Smooth muscle cell of the brain vasculature (primary cell): ENCODE measurements around the gene B4GALT1.
"Not testable (repeated sequence)": the region's sequence is repeated elsewhere in the genome, so short reads cannot be mapped to it uniquely, and the experiment has no call there.

ENCODE experiments used
- DNase-seq: peaks from one replicate; pipeline ENCODE4 v3.0.0-alpha.2; 2012; ENCODE audit warnings: low read depth, low spot score

Gene B4GALT1

DNA sequence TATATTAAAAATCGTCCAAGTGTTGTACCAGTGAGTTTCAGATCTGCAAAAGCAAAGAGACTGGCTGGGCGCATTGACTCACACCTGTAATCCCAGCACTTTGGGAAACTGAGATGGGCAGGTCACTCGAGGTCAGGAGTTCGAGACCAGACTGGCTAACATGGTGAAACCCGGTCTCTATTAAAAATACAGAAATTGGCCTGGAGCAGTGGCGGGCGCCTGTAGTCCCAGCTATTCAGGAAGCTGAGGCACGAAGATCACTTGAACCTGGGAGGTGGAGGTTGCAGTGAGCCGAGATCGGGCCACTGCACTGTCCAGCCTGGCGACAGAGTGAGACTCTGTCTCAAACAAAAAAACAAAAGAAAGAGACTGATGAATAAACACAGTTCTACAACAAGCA lies 18.3 kb upstream of the B4GALT1 start:
- DNase-seq = no peak

DNA sequence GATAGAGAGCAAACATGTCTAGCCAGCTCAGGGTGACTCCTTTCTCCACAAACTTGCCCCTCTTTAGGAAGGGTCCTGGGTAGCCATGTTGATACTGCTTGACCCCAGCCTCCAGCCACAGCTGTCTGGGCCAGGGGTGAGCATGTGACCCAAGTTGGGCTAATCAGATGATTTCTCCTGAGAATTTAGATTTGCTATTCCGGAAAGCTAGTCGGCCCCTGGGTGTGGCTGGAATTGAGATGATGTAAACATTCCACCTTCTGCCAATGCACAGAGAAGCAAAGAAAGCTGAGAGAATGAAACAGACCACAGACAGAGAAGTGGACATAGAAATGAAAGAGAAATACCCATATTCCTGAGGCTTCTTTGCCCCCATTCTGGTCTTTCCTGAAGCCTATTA lies 17.8 kb upstream of the B4GALT1 start:
- DNase-seq = no peak

DNA sequence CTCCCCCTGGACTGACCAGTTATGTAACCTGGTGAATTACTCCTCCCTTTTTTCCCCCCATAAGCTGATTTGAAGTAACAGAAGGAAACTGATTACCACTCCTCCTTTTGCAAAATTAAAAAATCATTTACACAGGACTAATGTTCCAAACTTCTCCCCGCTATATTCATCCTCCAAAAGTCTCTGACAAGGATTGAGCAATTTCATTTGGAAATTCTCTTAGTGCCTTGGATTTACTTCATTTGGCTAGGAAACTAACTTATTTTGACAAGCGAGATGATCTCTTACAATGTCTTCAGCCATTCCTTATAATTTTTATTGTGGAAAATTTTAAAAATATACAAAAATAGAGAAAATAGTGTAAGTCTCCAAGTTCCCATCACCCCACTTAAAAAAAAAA lies 15.4 kb upstream of the B4GALT1 start:
- DNase-seq = no peak

DNA sequence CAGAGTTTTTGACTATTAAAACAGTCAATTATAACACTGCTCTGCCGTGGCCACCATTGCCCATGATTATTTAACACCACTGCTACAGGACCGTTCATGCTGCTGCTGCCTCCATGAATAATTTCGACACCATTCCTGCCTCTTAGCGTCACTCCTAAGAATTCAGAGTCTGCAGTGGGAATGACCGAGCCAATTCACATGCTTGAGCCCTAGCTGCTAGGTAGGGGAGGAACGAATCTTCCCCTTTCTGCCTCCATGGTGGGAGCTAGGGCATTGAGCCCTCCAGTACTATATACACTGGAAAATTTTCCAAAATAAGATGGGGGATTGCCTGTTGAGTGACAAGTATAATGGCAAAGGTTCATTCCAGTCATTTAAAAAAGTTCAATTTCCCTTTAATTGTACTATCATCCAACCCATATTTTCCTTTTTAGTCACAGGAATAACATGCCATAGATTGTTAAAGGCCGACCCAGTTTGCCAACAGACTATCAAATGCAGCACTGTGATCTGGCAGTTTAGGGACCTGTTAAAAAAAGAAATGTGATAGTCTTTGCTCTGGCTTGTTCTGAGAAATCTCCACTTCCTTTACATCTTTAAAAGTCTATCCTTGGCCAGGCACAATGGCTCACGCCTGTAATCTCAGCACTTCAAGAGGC lies 13.5 kb upstream of the B4GALT1 start:
- DNase-seq = no peak

DNA sequence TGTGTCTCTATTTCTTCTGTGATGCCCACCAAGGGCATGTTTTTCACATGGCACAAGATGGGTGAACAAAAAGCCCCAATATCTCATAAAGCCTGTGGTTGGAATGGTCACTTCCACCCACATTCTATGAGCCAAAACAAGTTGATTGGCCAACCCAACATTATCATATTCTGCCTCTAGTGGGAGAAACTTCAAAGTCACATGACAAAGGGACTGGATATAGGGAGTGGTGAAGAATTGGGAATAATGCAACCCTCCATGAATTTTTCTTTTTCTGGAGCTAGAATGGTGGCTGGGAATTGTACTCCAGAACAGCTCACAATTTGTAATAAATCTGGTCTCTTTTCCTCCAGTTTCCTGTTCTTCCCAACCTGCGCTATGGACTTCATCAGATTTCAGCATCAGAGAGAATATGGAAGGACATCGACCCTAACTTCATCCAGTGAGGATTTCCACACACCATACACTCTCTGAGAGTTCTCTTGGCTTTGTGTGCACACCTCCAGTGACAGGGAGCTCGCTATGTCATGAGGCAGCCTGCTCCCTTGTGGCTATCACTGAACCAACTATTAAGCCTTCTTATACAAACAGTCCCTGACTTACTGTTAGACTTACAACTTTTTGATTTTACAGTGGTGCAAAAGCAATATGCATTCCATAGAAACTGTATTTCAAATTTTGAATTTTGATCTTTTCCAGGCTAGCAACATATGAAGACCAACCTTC lies 12.0 kb upstream of the B4GALT1 start:
- DNase-seq = no peak

DNA sequence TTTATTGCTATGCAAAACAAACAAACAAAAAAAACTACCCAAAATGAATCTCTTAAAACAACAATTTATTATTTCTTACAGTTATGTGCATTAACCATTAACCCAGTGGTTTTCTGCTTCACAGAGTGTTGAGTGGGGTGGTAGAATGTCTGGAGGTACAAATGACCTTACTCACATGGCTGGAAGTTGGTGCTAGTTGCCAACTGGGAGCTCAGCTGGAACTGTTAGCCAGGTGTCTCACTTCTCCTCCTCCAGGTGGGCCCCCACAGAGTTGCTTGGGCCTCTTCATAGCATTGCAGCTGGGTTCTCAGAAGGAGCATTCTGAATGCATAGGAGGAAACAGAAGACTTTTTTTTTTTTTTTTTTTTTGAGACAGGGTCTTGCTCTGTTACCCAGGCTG lies 10.5 kb upstream of the B4GALT1 start:
- DNase-seq = no peak

DNA sequence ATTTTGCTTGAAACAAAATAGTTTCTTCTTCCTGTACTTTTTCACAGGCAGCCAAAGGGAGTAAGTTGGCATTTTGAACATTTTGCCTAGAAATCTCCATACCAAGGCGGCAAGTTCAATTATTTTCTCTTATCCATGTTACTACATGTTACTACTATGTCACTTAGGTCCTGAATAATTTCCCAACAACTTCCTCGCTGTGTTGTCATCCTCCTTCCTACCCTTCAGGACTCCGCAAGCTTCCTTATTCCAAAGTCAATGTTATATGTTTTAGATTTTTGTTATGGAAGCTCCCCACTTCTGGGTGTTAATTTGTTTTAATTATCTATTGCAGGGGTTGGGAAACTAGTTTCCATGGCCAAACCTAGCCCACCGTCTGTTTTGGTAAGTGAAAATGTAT lies 9.9 kb upstream of the B4GALT1 start:
- no peak for DNase-seq

DNA sequence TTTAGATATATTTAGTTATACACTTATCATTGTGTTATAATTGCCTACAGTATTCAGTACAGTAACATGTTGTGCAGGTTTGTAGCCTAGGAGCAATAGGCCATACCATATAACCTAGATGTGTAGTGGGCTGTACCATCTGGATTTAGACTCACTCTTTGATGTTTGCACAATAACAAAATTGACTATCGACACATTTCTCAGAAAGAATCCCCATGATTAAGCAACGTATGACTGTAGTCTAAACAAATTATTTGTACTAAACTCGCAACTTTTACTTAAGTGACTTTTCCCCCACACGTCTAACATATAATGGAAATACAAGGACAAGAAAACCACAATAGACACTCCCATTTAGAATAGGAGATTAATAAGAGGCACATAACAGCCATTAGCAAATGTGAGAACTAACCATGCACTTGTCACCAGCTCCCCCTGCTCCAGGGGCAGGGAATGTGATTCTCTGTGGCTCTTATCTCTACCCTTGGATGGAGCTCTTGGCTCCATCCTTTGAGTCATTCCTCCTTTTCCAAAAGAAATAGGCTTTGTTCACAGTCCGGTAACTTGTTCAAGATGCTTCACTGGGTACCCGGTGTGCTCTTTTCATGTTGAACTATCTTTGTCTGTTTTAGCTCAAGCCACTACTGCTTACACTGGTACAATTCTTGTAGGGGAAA lies 8.7 kb upstream of the B4GALT1 start:
- DNase-seq = no peak

DNA sequence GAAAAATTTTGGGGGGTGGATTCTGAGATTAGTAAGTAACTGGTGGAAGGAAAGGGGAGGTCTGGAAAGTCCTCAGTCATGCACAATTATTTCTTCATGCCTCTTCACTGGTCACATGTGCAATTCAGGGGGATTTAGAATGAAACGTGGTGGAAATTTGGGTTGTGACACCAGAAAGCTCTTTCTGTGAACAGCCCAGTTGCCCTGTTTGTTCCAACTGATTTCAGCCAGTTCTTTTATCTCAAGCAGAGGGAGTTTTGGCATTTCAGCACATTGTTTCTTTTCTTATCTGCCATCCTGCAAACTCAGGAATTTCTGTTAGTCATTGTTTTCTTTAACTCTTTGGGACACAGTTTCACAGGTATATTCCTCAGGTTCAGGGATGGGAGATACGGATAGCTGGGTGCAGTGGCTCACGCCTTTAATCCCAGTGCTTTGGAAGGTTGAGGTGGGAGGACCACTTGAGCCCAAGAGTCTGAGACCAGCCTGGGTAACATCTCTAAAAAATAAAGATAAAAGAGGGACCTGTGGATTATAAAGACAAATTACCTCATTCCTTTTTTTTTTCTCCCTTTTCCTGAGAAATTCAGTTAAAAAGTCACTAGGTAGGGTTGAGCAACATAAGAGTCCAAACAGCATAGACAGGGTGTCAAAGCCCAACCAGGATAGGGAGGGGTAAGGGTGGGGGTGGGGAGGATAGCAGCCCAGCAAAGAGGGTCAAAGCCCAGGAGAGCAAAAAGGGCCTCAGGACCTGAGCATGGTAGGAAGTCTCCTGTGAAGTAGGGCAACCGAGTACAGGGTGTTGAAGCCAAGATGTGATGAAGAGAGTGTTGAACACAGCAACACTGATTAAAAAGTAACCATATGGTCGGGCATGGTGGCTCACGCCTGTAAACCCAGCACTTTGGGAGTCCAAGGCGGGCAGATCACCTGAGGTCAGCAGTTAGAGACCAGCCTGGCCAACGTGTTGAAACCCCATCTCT lies 5.4 kb upstream of the B4GALT1 start:
- no peak for DNase-seq

DNA sequence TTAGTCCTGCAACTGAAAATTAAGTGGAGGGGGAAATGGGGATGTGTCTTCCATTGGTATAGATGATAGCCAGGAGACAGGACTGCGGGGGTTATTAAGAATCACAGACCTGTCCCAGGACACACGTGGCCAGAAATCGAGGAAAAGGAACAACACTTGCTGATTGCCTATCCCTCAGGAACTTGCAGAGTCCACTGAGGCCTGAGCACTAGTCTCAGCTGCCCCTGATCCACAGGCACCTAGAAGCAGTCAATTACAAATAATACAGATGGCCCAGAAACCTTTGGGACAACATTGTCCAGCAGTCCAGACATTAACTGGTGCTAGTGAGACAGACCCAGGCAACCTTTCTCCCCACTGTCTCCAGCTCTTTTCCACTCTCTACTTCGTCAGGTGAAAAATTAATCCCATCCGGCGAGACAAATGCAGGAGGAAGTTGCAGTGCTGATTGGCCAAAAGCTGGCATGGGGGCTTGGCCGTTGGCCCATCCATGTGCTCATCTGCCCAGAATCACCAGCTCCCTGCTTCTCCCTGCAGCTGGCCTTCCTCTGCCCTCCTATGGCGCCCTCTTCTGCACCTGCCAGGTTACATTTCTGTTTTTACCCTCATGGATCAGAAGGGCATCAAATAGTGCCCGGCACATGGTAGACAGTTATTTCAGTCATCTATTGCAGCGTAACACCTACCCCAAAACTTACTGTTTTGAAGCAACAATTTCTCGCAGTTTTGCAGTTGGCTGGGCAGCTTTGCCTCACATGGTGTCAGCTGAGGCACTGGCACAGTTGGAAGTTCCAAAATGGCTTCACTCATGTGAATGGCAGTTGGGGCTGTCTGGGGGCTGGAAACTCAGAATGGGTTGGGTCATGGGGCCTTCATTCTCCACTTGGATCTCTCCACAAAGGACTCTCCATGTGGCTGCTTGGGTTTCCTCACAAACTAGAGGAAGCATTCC lies 3.6 kb upstream of the B4GALT1 start:
- DNase-seq = no peak

DNA sequence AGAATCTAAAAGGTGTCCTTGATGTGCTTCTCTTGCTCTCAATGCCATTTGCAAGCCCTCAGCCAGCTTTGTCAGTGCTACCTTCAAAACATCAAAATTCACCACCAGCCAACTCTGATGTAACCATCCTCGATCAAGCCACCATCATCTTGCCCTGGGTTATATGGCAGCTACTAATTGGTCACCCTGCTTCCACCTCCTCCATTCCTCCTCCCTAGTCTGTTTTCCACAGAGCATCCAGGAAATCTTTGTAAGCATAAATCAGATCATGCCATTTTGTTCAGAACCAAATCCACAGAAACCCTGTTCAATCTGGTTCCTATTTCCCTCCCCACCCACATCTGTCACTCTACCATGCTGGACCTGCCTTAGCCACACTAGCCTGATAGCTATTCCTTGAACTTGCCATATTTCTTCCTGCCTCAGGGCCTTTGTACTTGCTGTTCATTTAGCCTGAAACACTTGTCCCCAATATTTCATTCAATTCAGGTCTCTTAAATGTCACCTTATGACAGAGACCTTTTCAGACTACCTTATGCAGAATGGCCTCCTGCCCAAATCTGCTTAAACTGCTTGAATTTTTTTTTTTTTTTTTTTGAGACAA lies 1.9 kb upstream of the B4GALT1 start:
- DNase-seq = no peak

DNA sequence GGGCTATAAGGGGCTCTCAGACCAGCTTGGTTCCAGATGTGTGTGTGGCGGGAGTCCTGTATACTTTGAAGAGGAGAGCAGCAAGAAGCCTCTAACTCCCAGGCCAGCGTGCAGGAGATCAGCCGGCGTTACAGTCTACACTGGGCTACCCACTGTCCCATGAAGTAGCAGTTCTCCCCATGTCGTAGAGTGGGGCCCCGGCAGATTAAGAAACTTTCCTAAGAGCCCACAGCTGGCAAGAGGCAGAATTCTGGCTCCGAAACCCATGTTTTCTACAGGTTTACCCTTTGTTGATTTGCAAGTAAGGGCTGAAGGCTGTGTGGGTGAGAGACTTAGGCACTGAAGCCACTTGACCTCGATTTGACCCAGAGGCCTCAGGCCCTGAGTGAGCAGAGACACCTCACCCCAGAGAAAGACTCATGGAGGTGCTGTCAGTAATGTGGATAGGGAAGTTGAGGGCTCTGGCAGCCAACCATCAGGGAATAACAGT lies 881 bp upstream of the B4GALT1 start:
- DNase-seq = no peak

DNA sequence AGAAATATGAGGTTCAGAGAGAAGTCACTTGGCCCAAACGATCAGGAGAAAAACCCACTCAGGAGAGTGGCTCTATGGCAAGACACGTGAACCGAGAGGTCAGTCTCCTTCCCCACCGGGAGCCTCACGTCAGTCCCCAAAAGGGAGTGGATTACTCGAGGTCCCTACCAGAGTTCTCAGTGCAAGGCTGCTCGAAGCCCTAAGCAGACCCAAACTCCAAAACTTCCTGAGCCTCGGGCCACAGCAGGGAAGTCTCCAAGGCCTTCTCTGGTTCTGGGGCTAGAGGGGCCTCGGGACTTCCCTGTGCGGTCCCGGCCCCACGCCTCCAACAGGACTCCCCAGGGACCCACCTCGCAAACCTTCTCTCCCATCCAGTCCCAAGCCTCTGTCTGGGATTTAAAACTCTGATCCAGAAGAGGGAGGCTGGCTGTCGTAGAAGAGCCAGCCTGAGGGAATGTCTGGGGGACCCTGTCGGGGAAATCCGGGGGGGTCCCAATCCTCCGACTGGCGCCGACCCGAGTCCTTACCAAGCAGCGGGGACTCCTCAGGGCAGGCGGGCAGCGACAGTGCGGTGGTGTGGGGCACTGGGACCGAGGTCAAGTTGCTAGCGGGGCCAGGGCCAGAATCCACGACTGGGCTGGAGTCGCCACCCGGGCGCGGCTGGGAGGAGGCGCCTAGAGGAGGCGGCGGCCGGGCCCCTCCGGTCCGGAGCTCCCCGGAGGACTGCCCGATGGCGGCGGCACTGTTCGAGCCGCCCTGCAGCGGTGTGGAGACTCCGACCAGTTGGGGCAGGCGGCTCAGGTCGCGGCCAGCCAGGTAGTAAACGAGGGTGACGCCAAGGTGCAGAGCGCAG lies 679 bp downstream of the B4GALT1 start:
- DNase-seq = no peak

DNA sequence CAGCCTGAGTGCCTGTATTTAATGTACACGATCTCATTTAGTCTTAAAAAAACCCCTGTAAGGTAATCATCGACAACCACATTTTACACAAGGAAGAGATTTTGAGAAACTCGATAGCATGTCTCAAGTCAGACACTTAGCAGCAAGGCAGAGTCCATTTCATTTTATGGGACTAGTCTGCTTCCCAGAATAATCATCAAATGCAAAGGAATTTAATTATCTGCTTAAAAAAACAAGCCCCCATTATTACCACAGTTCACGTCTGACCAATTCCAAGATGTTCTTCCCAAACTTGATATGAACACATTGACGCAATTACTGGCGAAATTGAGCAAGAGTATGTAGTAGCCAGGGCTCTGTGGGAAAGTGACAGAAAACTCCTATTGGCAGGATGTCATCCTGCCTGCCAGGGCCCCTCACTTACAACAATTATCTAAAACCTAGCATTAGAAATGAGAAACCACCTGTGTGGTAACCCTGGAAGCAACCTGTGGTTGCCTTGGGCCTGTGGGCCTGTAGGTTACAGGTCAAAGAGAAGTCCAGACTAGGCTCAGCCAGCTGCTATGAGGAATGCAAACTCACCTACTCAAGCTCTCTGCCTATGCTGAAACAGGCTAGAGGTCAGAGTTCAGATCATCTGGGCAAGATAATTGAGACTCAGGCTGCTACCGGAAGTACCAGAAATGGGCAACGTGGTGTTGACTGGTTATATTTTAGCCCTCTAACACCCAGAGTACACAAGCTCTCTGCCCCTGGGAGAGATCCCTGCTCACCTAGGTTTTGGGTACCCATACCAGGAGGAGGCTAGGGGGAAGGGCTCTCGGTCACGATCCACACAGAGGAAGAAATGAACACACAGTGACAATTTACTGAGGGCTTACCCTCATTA lies 1.6 kb downstream of the B4GALT1 start:
- no peak for DNase-seq

DNA sequence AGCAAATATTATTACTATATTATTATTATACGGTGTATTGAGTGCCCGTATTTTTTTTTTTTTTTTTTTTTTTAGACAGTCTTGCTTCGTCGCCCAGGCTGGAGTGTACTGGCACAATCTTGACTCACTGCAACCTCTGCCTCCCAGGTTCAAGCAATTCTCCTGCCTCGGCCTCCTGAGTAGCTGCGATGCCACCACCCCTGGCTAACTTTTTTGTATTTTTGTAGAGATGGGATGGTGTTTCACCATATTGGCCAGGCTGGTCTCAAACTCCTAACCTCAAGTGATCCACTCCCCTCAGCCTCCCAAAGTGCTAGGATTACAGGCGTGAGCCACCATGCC lies 2.2 kb downstream of the B4GALT1 start:
- DNase-seq = not testable (repeated sequence)

DNA sequence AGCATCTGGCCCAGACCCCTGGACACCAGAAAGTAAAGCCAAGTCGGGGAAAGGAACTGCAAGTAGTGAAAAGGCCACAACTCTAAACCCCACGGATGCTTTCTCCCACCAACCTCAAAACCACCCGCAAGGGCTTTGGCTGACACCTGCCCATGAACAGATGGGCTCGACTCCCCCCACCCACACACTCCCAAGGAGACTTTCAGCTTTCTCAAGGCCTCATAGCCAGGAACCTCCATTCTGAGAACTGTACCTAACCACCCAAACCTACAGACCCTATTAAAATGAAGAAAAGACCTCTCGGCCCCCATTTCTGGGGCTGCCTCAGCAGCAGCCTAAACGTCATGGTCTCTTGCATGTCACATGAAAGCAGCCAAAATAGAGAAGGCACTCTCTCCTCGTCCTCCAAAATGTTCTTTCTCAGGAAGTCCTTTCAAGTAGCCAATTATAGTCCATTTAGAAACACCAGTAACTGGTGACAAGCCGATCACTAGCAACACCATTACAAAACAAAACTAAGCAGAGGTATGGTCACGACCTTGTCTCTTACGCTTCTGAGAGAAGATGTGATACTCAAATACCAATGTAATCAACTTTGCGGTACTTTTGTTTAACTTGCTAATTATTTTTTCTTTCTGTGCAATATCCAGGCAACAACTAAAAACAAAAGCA lies 2.9 kb downstream of the B4GALT1 start:
- no peak for DNase-seq

DNA sequence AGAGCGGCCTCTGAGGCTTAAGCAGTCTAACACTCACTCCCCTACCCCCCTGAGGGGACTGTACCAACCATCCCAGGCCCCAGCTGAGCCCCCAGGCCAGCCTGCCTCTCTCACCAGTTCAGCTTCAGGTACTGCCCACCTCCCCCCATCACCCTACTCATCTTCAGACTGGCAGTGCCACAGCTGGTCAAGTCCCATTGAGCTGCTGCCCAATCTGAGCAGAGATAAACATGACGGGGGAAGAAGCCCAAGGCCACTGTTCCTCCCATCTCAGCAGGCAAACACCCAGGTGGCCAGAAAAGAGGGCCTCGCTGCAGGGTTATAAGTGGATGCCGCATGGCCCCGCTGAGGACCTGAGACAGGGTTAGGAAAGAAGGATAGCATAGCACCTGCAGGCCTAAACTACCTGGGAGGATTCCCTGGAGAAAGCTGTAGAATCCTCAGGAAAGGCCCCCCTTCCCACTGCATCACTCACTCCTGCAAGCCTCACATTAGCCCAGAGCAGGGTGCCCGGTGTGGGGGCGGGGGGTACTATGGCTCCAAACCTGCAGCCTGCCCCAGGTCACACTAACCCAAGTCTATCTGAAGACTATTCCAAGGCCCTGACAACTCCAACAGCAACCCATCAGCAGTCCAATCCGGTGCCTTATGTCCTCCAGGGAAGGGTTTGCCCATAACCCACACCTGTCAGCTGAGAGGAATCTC lies 3.6 kb downstream of the B4GALT1 start:
- DNase-seq = no peak
